Nephron (organoid): ENCODE measurements around the gene TXK.
A peak's percentile ranks its signal among the peaks of the same experiment; 100 is the strongest.

Experiments used
- H3K27ac Mint-ChIP-seq, 3 experiments: 2 replicates each; pipeline ENCODE4 v1.8.0; 2020; ENCODE audit warnings: mixed read lengths in 3 of 3, mild to moderate bottlenecking in 2 of 3, moderate library complexity in 1 of 3
- H3K27me3 Mint-ChIP-seq: 2 replicates; pipeline ENCODE4 v1.8.0; 2021; ENCODE audit warnings: low read depth, mild to moderate bottlenecking, moderate library complexity, mixed read lengths
- H3K36me3 Mint-ChIP-seq: 2 replicates; pipeline ENCODE4 v1.8.0; 2020; ENCODE audit warnings: low read depth, mixed read lengths
- H3K4me1 Mint-ChIP-seq: 2 replicates; pipeline ENCODE4 v1.8.0; 2020; ENCODE audit warnings: mixed read lengths
- H3K4me3 Mint-ChIP-seq, 3 experiments: 2 replicates each; pipeline ENCODE4 v1.8.0; 2020; ENCODE audit warnings: mild to moderate bottlenecking in 3 of 3, mixed read lengths in 3 of 3, moderate library complexity in 2 of 3
- H3K9me3 Mint-ChIP-seq: 2 replicates; pipeline ENCODE4 v1.8.0; 2020; ENCODE audit warnings: mixed read lengths
- CTCF ChIP-seq, 3 experiments: fragments of 200-600 bp; sonication (generic); IDR thresholded peaks; one replicate each; pipeline ENCODE4 v1.5.0; 2021; ENCODE audit warnings: antibody characterized with exemption in 3 of 3; ENCODE audit not compliant: unreplicated experiment in 3 of 3

The TXK gene

GRCh38 chr4:48030470-48030869 lies 103.6 kb downstream of the TXK start:
- Mint-ChIP-seq H3K4me1 (peaks cover 13% of the 10 kb centered on the region), H3K36me3 (peaks cover 3% of the 10 kb centered on the region), H3K27ac (peak overlapping the region in 1 of 3 experiments; percentile 28), H3K27me3 (peaks cover 3% of the 10 kb centered on the region), H3K9me3 (no peaks in the 10 kb centered on the region), H3K4me3 (no peak overlapping the region)
- TF ChIP-seq CTCF (IDR thresholded peaks at IDR 0.05; ENCODE audit: unreplicated experiment in 3 of 3), result no peak

- peaks cover 3% of the 10 kb centered on the region for H3K36me3 Mint-ChIP-seq
- peaks cover 3% of the 10 kb centered on the region for H3K27me3 Mint-ChIP-seq
- H3K4me1 Mint-ChIP-seq, result peaks cover 23% of the 10 kb centered on the region
- no peak overlapping the region for H3K27ac Mint-ChIP-seq
- no peak for TF ChIP-seq CTCF (IDR thresholded peaks at IDR 0.05; ENCODE audit: unreplicated experiment in 3 of 3)
- no peaks in the 10 kb centered on the region for H3K9me3 Mint-ChIP-seq
- H3K4me3 Mint-ChIP-seq, result no peak overlapping the region
Measured at GRCh38 chr4:48028696-48029095, 105.4 kb downstream of the TXK start.

GRCh38 chr4:48027653-48028052 lies 106.4 kb downstream of the TXK start:
- no peak overlapping the region for H3K4me3 Mint-ChIP-seq
- peaks cover 3% of the 10 kb centered on the region for H3K27me3 Mint-ChIP-seq
- H3K27ac Mint-ChIP-seq, result no peak overlapping the region
- TF ChIP-seq CTCF (IDR thresholded peaks at IDR 0.05; ENCODE audit: unreplicated experiment in 3 of 3), result no peak
- H3K4me1 Mint-ChIP-seq, result peaks cover 19% of the 10 kb centered on the region
- H3K36me3 Mint-ChIP-seq, result peaks cover 3% of the 10 kb centered on the region
- H3K9me3 Mint-ChIP-seq, result no peaks in the 10 kb centered on the region

GRCh38 chr4:48025005-48025404 lies 109.0 kb downstream of the TXK start:
- Mint-ChIP-seq H3K27ac (peak overlapping the region; percentile 43 to 61 (median 58)), H3K4me1 (peaks cover 14% of the 10 kb centered on the region), H3K9me3 (no peaks in the 10 kb centered on the region), H3K27me3 (peaks cover 5% of the 10 kb centered on the region), H3K36me3 (peaks cover 3% of the 10 kb centered on the region), H3K4me3 (no peak overlapping the region)
- TF ChIP-seq CTCF (IDR thresholded peaks at IDR 0.05; ENCODE audit: unreplicated experiment in 3 of 3), result no peak

GRCh38 chr4:48024522-48024921 lies 109.5 kb downstream of the TXK start:
- Mint-ChIP-seq H3K36me3 (peaks cover 3% of the 10 kb centered on the region), H3K27ac (peak overlapping the region; percentile 48 to 61 (median 58)), H3K27me3 (peaks cover 9% of the 10 kb centered on the region), H3K4me3 (no peak overlapping the region), H3K9me3 (no peaks in the 10 kb centered on the region), H3K4me1 (peaks cover 14% of the 10 kb centered on the region)
- TF ChIP-seq CTCF (IDR thresholded peaks at IDR 0.05; ENCODE audit: unreplicated experiment in 3 of 3), result no peak

GRCh38 chr4:48022192-48022799 lies 111.8 kb downstream of the TXK start:
- TF ChIP-seq CTCF (IDR thresholded peaks at IDR 0.05; ENCODE audit: unreplicated experiment in 3 of 3), result no peak
- Mint-ChIP-seq H3K27me3 (peaks cover 26% of the 10 kb centered on the region), H3K4me1 (peaks cover 14% of the 10 kb centered on the region), H3K36me3 (peaks cover 3% of the 10 kb centered on the region), H3K9me3 (no peaks in the 10 kb centered on the region), H3K4me3 (no peak overlapping the region), H3K27ac (peak overlapping the region in 2 of 3 experiments; percentile 12 to 16)
